Stimulated activated CD4-positive, alpha-beta T cell treated with anti-CD3 and anti-CD28 coated beads, Interleukin-4, amount 100 ng/mL, for 48 hours (primary cell): ENCODE measurements around the gene FANCD2.
A peak's percentile ranks its signal among the peaks of the same experiment; 100 is the strongest.
"Not testable (repeated sequence)": the region's sequence is repeated elsewhere in the genome, so short reads cannot be mapped to it uniquely, and the experiment has no call there.

Source experiments
- DNase-seq, 2 donors: peaks; one replicate each; pipeline ENCODE4 v3.0.0-alpha.2; 2020; ENCODE audit warnings: low read depth in 2 of 2

Gene FANCD2

GRCh38 chr3:10026084-10026890, at the start of gene FANCD2:
Gene FANCD2 (plus strand): TSS chr3:10026437. CDS start chr3:10028658, 2,221 bp downstream.
- DNase-seq = peak; percentile 88 to 91

- DNase-seq = peak in 1 of 2 donors; percentile 13
Measured at GRCh38 chr3:9976721-9977709, 49.2 kb upstream of the FANCD2 start.

GRCh38 chr3:9978710-9979305, 47.4 kb upstream of the FANCD2 start:
- DNase-seq = no peak

GRCh38 chr3:9980251-9980650, 46.0 kb upstream of the FANCD2 start:
- no peak for DNase-seq

GRCh38 chr3:9986230-9986725, 40.0 kb upstream of the FANCD2 start:
- DNase-seq = no peak

GRCh38 chr3:9994086-9994844, 32.0 kb upstream of the FANCD2 start:
- DNase-seq = no peak

- DNase-seq = no peak
Measured at GRCh38 chr3:10000686-10001085, 25.6 kb upstream of the FANCD2 start.

- no peak for DNase-seq
Measured at GRCh38 chr3:10002951-10003350, 23.3 kb upstream of the FANCD2 start.

- DNase-seq = no peak
Measured at GRCh38 chr3:10004506-10004905, 21.7 kb upstream of the FANCD2 start.

- no peak for DNase-seq
Measured at GRCh38 chr3:10004960-10005564, 21.2 kb upstream of the FANCD2 start.

GRCh38 chr3:10006048-10006761, 20.0 kb upstream of the FANCD2 start:
- no peak for DNase-seq

- no peak for DNase-seq
Measured at GRCh38 chr3:10006762-10007090, 19.5 kb upstream of the FANCD2 start.

GRCh38 chr3:10007126-10007782, 19.0 kb upstream of the FANCD2 start:
- no peak for DNase-seq

- DNase-seq = not testable (repeated sequence)
Measured at GRCh38 chr3:10008216-10008587, 18.0 kb upstream of the FANCD2 start.

- DNase-seq = peak; percentile 76
Measured at GRCh38 chr3:10008588-10009344, 17.5 kb upstream of the FANCD2 start.

- no peak for DNase-seq
Measured at GRCh38 chr3:10010421-10010877, 15.8 kb upstream of the FANCD2 start.

GRCh38 chr3:10010878-10011465, 15.3 kb upstream of the FANCD2 start:
- DNase-seq = peak; percentile 83 to 87

GRCh38 chr3:10011631-10012030, 14.6 kb upstream of the FANCD2 start:
- no peak for DNase-seq
